A549 (cell line): ENCODE measurements around the gene SCD.

Experiments used
- CEBPB ChIP-seq, 2 experiments: fragments of >200 bp in 1 of 2; sonication (Bioruptor Twin) in 1 of 2; formaldehyde crosslinking in 1 of 2; IDR thresholded peaks; 2 replicates each; pipeline ENCODE4 v1.6.1; 2012 to 2016
- EP300 ChIP-seq, 2 experiments: fragments of >200 bp; sonication (Bioruptor Twin); formaldehyde crosslinking; IDR thresholded peaks; 2 replicates in 1 of 2; 3 replicates in 1 of 2; pipeline ENCODE4 v1.6.1; 2016 to 2017
- HDAC2 ChIP-seq: fragments of 200-600 bp; sonication (generic); IDR thresholded peaks from 2 replicates; pipeline ENCODE4 v1.6.1; 2016
- MAX ChIP-seq: IDR thresholded peaks from 2 replicates; pipeline ENCODE4 v1.6.1; 2012
- MYC ChIP-seq: IDR thresholded peaks from 2 replicates; pipeline ENCODE4 v1.6.1; 2012; ENCODE audit warnings: mild to moderate bottlenecking, inconsistent platforms, low read length, improper control_type of control experiment, borderline replicate concordance
- POLR2A ChIP-seq: IDR thresholded peaks from 2 replicates; pipeline ENCODE4 v1.6.1; 2012; ENCODE audit warnings: mild to moderate bottlenecking, low read length
- POLR2AphosphoS2 ChIP-seq: conservative IDR thresholded peaks from 2 replicates; pipeline ENCODE4 v1.6.1; 2012; ENCODE audit warnings: low read length, improper control_type of control experiment, inconsistent platforms
- RAD21 ChIP-seq, 2 experiments: fragments of >200 bp in 1 of 2; sonication (Bioruptor Twin) in 1 of 2; formaldehyde crosslinking in 1 of 2; IDR thresholded peaks in 1 of 2; conservative IDR thresholded peaks in 1 of 2; 2 replicates in 1 of 2; 3 replicates in 1 of 2; pipeline ENCODE4 v1.6.1; 2012 to 2018; ENCODE audit warnings: inconsistent platforms in 1 of 2
- TF ChIP-seq, protein P1 (sequence below): fragments of >200 bp; sonication (Bioruptor Twin); formaldehyde crosslinking; IDR thresholded peaks from 3 replicates; pipeline ENCODE4 v1.5.1; 2016
- TF ChIP-seq, protein P2 (sequence below): fragments of 200-600 bp; sonication (generic); IDR thresholded peaks from 2 replicates; pipeline ENCODE4 v1.6.1; 2016; ENCODE audit warnings: antibody characterized with exemption, mild to moderate bottlenecking, moderate library complexity

GRCh38 chr10:100342627-100342972, 4.4 kb upstream of the SCD start:
- TF ChIP-seq, protein P1, sequence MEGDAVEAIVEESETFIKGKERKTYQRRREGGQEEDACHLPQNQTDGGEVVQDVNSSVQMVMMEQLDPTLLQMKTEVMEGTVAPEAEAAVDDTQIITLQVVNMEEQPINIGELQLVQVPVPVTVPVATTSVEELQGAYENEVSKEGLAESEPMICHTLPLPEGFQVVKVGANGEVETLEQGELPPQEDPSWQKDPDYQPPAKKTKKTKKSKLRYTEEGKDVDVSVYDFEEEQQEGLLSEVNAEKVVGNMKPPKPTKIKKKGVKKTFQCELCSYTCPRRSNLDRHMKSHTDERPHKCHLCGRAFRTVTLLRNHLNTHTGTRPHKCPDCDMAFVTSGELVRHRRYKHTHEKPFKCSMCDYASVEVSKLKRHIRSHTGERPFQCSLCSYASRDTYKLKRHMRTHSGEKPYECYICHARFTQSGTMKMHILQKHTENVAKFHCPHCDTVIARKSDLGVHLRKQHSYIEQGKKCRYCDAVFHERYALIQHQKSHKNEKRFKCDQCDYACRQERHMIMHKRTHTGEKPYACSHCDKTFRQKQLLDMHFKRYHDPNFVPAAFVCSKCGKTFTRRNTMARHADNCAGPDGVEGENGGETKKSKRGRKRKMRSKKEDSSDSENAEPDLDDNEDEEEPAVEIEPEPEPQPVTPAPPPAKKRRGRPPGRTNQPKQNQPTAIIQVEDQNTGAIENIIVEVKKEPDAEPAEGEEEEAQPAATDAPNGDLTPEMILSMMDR: no peak
- TF ChIP-seq, protein P2, sequence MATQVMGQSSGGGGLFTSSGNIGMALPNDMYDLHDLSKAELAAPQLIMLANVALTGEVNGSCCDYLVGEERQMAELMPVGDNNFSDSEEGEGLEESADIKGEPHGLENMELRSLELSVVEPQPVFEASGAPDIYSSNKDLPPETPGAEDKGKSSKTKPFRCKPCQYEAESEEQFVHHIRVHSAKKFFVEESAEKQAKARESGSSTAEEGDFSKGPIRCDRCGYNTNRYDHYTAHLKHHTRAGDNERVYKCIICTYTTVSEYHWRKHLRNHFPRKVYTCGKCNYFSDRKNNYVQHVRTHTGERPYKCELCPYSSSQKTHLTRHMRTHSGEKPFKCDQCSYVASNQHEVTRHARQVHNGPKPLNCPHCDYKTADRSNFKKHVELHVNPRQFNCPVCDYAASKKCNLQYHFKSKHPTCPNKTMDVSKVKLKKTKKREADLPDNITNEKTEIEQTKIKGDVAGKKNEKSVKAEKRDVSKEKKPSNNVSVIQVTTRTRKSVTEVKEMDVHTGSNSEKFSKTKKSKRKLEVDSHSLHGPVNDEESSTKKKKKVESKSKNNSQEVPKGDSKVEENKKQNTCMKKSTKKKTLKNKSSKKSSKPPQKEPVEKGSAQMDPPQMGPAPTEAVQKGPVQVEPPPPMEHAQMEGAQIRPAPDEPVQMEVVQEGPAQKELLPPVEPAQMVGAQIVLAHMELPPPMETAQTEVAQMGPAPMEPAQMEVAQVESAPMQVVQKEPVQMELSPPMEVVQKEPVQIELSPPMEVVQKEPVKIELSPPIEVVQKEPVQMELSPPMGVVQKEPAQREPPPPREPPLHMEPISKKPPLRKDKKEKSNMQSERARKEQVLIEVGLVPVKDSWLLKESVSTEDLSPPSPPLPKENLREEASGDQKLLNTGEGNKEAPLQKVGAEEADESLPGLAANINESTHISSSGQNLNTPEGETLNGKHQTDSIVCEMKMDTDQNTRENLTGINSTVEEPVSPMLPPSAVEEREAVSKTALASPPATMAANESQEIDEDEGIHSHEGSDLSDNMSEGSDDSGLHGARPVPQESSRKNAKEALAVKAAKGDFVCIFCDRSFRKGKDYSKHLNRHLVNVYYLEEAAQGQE: no peak
- TF ChIP-seq HDAC2: no peak
- TF ChIP-seq MAX: no peak
- TF ChIP-seq EP300 (IDR thresholded peaks at IDR 0.05): no peak
- TF ChIP-seq POLR2AphosphoS2: no peak
- no peak for TF ChIP-seq POLR2A
- TF ChIP-seq RAD21 (conservative IDR thresholded peaks at IDR 0.05 in 1 of 2, IDR thresholded peaks at IDR 0.05 in 1 of 2): 0 out of 5 replicates have a peak, but pooled peaks of 1 of the 2 experiments have one; percentile 19
- no peak for TF ChIP-seq CEBPB (IDR thresholded peaks at IDR 0.05)
- TF ChIP-seq MYC: no peak
